OCI-LY3 (cell line): ENCODE measurements around the gene ACYP2.

Source experiments
- H2AFZ ChIP-seq: fragments of 200-600, 300-600 bp; shearing (Covaris generic); 2 replicates; pipeline ENCODE4 v1.6.0; 2014; ENCODE audit warnings: antibody characterized with exemption, low read depth, low read length
- H3K27ac ChIP-seq: fragments of 200-600, 300-600 bp; sonication (generic); 2 replicates; pipeline ENCODE4 v1.5.1; 2014; ENCODE audit warnings: mild to moderate bottlenecking, low read length, moderate library complexity, mixed read lengths
- H3K27me3 ChIP-seq: fragments of 200-600, 300-600 bp; sonication (generic); 2 replicates; pipeline ENCODE4 v1.6.1; 2014; ENCODE audit warnings: low read depth, low read length, mixed read lengths
- H3K36me3 ChIP-seq: fragments of 200-600, 300-600 bp; sonication (generic); replicated peaks from 2 replicates; pipeline ENCODE3; 2014; ENCODE audit warnings: low read depth, low read length, mixed read lengths
- H3K4me1 ChIP-seq: fragments of 300-600, 200-600 bp; sonication (generic); 2 replicates; pipeline ENCODE4 v1.6.1; 2014; ENCODE audit warnings: low read length, mixed read lengths
- H3K4me2 ChIP-seq: fragments of 200-600, 300-600 bp; sonication (generic); 2 replicates; pipeline ENCODE4 v1.6.1; 2014; ENCODE audit warnings: low read length, mixed read lengths
- H3K4me3 ChIP-seq: fragments of 300-600, 200-600 bp; sonication (generic); 2 replicates; pipeline ENCODE4 v1.5.1; 2014; ENCODE audit warnings: antibody characterized with exemption, mild to moderate bottlenecking, low read length, moderate library complexity
- H3K79me2 ChIP-seq: fragments of 300-600, 200-600 bp; shearing (Covaris generic); 2 replicates; pipeline ENCODE4 v1.6.1; 2014; ENCODE audit warnings: mild to moderate bottlenecking, low read length, mixed read lengths
- H3K9ac ChIP-seq: fragments of 300-600, 200-600 bp; shearing (Covaris generic); 2 replicates; pipeline ENCODE4 v1.6.0; 2014; ENCODE audit warnings: mild to moderate bottlenecking, low read length, moderate library complexity
- H3K9me3 ChIP-seq: fragments of 200-600, 300-600 bp; shearing (Covaris generic); 2 replicates; pipeline ENCODE4 v1.6.1; 2014; ENCODE audit warnings: low read length, mixed read lengths; ENCODE audit not compliant: insufficient read depth
- H4K20me1 ChIP-seq: fragments of 200-600, 300-600 bp; sonication (generic); 2 replicates; pipeline ENCODE4 v1.6.1; 2016; ENCODE audit warnings: low read length, mixed read lengths; ENCODE audit not compliant: insufficient read depth
- CTCF ChIP-seq: fragments of 200-600, 300-600 bp; sonication (generic); IDR thresholded peaks from 2 replicates; pipeline ENCODE4 v1.5.1; 2014; ENCODE audit warnings: antibody characterized with exemption, low read length, low read depth
- EZH2phosphoT487 ChIP-seq: fragments of 200-600 bp; shearing (Covaris generic); IDR thresholded peaks from 2 replicates; pipeline ENCODE4 v1.6.1; 2018; ENCODE audit warnings: antibody characterized with exemption, mixed run types, low read depth

Gene ACYP2

GRCh38 chr2:54255230-54256090, 140.0 kb downstream of the ACYP2 start:
- no peak overlapping the region for H3K4me2 ChIP-seq

GRCh38 chr2:54256091-54256694, 140.8 kb downstream of the ACYP2 start, which contains the start of gene TSPYL6:
Gene TSPYL6 (minus strand): TSS chr2:54256229. CDS start chr2:54256151, 78 bp downstream.
- Histone ChIP-seq H3K27ac (no peak within 1 kb of the TSS), H3K4me2 (no peak within 1 kb of the TSS), H3K36me3 (no peaks in the 10 kb centered on the region), H3K27me3 (no peaks in the 10 kb centered on the region), H3K4me1 (no peaks in the 10 kb centered on the region), H3K4me3 (no peak within 1 kb of the TSS), H3K79me2 (no peaks in the 10 kb centered on the region), H2AFZ (no peak within 1 kb of the TSS), H3K9me3 (no peaks in the 10 kb centered on the region), H3K9ac (no peak within 1 kb of the TSS), H4K20me1 (no peaks in the 10 kb centered on the region)
- TF ChIP-seq CTCF (no peak), EZH2phosphoT487 (no peak)

More at GRCh38 chr2:54255230-54256090, 140.0 kb downstream of the ACYP2 start:
- H3K79me2 ChIP-seq, result no peaks in the 10 kb centered on the region
- no peaks in the 10 kb centered on the region for H3K27me3 ChIP-seq
- H3K9ac ChIP-seq, result no peak overlapping the region
- TF ChIP-seq CTCF (no peak), EZH2phosphoT487 (no peak)
- H4K20me1 ChIP-seq, result no peaks in the 10 kb centered on the region
- no peaks in the 10 kb centered on the region for H3K9me3 ChIP-seq
- no peak overlapping the region for H3K4me3 ChIP-seq
- H3K27ac ChIP-seq, result no peak overlapping the region
- no peaks in the 10 kb centered on the region for H3K4me1 ChIP-seq
- H2AFZ ChIP-seq, result no peak overlapping the region
- no peaks in the 10 kb centered on the region for H3K36me3 ChIP-seq

GRCh38 chr2:54258166-54258565, 142.8 kb downstream of the ACYP2 start:
- Histone ChIP-seq H3K4me2 (no peak overlapping the region), H3K4me1 (no peaks in the 10 kb centered on the region), H3K27ac (no peak overlapping the region), H3K36me3 (no peaks in the 10 kb centered on the region), H3K9me3 (no peaks in the 10 kb centered on the region), H3K27me3 (no peaks in the 10 kb centered on the region), H3K79me2 (no peaks in the 10 kb centered on the region), H3K9ac (no peak overlapping the region), H2AFZ (no peak overlapping the region), H3K4me3 (no peak overlapping the region), H4K20me1 (no peaks in the 10 kb centered on the region)
- TF ChIP-seq CTCF, result no peak
- no peak for TF ChIP-seq EZH2phosphoT487
